HT-29 (cell line): Measurements from ENCODE around the gene TUBA4A. TPM values are rescaled to one million over a fixed set of nuclear protein-coding genes. Genes with fewer than 3 reads are reported as not detected.
"Not testable (repeated sequence)": the region's sequence is repeated elsewhere in the genome, so short reads cannot be mapped to it uniquely, and the experiment has no call there.

ENCODE experiments used
- DNase-seq: peaks from one replicate; pipeline ENCODE4 v3.0.0-alpha.2; 2015; ENCODE audit warnings: low spot score
- small RNA-seq: library from RNA; depleted of rRNA; stranded (forward); fragments of <200 nt; gene quantifications from one replicate; pipeline ENCODE3, GENCODE V24; 2014
- total RNA-seq: library from RNA; depleted of rRNA; stranded (reverse); fragments of >200 nt; shearing (Covaris generic); gene quantifications from 2 replicates; pipeline ENCODE4 v1.2.3, GENCODE V29; 2014; rRNA removed

Gene TUBA4A
- total RNA-seq, 1 experiment from 2014 or later, result 93.8 TPM

DNA sequence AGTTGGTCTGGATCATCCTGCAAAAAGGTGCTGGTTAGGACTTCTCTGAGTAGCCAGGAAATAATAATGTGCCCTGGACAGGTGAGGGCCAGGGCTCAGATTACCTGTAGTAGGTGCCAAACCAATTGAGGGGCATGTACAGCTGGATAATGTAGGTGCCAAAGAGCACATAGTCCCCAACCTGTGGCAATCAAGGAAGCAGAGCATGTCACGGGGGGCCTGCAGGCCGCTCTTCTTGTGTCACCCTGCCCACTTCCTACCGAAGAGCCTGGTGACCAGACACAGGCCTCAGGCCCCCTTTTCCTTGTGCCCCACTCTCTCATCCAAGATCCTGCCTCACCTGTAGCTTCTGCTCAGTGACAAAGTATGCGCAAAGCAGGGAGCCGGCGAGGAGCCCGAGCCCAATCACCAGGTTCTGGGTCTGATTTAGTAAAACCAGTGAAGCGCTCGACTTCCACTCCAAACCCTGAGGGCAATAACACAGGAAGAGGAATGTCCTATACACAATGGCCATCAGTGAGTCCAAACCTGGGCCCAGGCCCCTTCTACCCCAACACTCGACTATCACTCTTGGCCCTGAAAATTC lies 40.1 kb downstream of the TUBA4A start:
- DNase-seq, result no peak

DNA sequence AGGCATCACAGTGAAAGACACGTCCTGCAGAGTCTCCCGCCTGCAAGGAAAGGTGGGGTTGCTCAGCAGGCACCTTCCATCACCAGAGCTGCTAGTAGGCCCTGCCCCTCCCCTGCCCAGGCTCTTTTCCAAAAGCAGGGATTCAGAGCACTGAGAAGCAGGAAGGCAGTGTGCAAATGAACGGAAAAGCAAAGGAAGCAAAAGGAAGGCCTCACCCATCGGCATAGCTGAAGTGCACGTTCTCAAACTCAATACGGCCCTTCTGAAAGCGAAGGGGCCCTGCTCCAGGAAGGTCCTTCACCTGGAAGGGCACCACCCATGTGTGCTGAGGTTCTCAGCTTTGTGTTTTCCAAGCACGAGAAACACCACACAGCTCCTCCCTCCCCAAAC lies 40.7 kb downstream of the TUBA4A start:
- no peak for DNase-seq

DNA sequence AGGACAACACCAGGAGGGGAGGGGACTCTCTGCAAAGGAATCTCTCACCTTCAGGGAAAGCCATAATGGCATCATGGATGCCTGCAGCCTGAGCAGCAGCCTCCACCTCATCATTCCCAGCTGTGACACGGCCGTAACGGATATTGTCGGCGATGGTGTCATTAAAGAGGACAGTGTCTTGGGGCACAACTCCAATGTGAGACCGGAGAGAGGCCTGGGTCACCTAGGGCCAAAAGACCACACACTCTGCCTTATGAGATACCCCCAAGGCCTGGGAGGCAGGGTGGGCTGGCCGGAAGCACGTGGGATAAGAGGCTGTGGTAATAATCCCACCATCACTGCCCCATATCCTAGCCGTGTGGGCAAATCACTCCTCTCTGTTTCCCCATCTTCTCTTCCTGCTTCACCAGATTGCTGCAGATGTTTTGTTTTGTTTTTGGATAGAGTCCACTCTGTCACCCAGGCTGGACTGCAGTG lies 42.8 kb downstream of the TUBA4A start:
- DNase-seq, result no peak

DNA sequence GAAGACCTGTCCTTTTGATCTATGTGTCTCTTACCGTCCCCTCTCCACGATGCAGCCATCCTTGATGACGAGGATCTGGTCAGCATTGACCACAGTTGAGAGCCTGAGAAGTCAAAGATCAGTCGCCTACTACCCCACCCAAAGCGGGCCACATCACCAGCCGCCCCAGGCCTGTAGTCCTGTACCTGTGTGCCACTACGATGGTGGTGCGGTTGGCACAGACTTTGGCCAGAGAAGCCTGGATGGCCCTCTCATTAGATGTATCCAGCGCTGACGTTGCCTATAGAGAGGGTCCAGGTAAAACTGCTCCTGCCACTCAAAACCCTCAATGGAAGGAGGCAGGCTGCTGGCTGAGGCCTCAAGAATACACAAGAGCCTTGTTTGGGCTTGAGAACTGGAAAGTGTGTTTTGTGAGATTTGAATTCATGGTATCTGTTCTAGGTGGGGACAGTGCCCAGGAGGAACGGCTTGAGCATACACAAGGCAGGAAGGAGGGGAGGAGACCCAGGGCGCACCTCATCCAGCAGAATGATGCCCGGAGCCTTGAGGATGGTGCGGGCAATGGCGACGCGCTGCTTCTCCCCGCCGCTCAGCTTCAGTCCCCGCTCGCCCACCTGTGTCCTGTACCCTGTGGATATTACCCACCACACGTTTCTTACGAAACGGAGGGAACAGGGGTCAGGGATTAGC lies 43.4 kb downstream of the TUBA4A start:
- no peak for DNase-seq

DNA sequence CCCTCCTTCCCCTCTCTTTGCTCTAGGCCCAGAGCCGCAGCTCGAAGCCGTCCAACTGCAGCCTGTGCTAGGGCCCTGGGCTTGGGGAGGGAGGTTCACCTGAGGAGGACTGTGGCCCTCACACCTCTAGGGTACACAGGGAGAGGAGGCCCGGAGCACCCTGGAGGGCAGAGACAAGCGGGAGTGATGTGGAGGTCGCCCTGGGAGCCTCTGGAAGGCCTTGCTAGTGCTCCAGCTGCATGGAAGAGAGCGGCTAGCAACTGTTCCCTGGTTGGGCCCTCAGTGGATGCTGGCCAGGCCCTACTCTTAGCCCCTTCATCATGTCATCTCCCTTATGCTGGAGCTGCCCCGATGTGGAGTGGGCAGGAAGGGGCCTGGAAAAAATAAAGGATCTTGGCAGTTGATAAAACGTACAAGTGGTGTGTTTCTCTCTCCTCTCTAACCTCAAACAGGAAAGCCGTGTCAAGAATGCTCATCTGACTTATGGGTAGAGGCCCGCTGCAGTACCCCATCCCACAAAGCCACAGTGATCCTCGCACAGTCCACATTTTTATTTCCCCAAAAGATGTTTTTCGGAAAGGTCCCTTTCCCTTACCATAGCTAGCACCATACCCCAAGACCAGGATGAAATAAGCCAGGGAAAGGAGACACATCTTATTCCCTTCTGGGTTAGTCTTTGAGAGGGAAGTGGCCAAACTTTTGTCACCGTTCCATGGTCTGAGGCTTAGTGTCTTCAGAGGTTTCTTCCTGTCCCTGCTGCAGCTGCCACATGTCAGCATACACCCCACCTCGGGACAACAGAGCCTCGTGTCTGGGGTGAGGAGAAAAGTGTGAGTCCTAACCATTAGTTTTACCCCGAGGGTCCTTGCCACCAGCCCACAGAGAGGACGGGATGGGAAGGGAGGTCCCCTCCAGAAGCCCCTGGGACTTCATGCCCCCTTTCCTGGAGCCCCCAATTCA lies 44.2 kb downstream of the TUBA4A start:
- no peak for DNase-seq

DNA sequence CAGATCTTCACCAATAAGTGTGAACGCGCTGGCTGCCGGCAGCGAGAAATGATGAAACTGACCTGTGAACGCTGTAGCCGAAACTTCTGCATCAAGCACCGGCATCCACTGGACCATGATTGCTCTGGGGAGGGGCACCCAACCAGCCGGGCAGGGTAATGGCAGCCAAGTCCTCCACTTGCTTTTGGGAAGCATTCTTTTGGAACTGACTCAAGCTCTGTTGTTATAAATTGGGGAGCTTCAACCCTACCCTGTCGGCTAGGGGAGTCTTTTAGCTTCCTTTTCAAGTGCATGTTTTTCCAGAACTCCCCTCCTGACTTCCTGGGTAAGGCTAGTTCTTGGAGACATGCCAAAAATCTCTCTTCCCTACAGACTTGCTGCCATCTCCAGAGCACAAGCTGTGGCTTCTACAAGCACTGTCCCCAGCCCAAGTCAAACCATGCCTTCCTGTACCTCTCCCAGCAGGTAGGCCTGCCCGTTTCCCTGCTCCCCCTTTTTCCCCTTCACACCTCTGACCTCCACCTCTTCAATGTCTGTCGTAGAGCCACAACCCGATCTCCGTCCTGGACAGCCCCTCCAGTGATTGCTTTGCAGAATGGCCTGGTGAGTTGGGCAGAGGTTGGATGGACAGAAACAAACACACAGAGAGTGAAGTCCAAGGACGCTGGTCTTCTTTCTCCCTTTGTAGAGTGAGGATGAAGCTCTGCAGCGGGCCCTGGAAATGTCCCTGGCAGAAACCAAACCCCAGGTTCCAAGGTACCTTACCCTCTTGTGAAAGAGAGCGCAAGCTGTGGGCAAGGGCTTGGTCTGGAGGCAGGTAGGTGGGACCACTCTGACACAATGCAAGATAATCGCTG lies 45.6 kb downstream of the TUBA4A start:
- DNase-seq, result peak; percentile 46

DNA sequence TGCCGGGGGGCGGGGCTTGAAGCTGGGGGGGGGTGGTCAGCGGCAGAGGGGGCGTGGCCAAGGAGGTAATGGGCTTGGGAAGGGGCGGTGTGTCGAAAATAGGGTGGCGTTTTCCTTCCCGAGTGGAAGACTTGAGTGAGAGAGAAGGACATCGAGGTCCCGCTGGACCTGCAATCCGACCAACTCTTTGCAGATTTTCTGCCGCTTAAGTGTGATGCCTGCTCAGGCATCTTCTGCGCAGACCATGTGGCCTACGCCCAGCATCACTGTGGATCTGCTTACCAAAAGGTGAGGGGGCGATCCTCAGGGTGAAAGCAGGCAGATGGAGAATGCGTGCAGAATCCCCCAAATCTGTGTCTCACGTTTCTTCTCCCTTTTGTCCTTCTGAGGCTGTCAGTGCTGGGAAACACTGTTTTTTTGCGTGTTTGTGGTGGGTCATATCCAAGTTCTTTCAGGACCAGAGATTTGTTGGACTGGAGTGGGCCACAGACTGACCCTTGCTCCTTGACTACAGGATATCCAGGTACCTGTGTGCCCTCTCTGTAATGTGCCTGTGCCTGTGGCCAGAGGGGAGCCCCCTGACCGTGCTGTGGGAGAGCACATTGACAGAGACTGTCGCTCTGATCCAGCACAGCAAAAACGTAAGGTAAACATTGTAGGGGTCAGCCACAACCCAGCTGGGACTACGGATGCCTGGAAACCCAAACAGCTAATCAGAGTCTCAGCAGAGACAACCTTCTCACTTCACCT lies 46.4 kb downstream of the TUBA4A start:
- no peak for DNase-seq

DNA sequence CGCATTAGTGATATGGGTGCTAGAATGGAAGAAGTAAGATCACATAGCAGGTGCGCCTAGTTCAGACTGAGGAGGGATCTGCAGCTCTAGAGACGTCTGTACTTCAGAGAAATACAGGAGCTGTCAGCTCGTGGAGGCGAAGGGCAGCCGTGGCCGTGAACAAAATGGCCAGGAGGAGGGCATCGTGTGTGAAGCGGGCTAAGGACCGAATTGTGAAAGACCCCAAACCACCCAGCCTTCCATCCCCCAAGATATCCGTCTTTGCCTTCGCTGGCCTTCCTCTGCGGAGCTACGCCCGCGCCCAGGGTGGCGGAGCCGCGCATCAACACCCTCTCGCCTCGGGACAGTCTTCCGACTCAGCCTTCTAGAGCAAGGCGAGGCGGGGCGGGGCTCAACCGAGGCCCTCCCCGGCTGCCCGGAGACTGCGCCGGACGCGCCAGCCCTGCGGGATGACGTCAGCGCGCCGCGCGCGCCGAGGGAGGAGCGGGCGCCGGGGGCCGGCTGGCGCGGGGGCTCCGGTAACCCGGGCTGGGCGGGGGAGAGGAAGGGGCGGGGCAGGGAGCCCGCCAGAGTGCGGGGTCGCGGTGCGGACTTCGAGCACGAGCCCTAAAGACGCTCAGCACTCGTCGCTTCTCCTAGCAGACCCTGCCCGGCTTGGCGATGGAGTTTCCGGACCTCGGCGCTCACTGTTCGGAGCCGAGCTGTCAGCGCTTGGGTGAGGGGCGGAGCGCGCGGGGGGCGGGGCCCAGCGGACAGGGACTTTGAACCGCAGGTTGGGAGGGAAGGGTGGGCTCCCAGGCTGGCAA lies 47.2 kb downstream of the TUBA4A start, which contains the start of gene ZFAND2B:
ZFAND2B (plus strand) TSS at position 455 of the 806 bp plus-strand sequence; CDS start at position 661, 206 bp downstream.
- peak; percentile 92 for DNase-seq

DNA sequence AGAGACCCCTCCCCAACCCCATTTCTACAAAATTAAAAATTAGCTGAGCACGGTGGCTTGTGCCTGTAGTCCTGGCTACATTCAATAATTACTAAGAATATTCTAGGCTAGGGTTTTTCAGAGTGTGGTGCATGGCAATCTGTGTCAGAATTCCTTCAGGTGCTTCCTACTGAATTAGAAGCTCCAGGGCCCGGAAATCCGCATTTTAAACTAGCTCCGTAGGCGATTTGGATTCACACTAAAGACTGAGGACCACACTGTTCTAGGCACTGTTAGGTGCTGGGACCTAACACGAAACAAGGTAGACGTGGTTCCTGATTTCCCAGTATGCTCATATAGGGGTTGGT lies 47.8 kb downstream of the TUBA4A start:
- DNase-seq, result no peak

DNA sequence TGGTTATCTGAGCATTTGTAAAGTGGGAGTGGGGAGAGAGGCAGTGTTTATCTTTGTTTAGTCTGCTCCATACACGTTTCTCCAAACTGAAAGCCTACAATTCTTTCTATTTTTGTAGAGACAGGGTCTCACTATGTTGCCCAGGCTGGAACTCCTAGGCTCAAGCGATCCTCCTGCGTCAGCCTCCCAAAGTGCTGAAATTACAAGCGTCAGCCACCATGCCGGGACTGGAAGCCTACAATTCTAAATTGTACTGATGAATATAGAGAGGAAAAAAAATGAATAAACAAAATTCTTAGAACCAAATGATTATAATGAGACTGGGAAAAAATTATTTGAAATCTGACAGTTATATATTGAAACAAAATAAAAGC lies 48.6 kb downstream of the TUBA4A start:
- DNase-seq, result no peak

DNA sequence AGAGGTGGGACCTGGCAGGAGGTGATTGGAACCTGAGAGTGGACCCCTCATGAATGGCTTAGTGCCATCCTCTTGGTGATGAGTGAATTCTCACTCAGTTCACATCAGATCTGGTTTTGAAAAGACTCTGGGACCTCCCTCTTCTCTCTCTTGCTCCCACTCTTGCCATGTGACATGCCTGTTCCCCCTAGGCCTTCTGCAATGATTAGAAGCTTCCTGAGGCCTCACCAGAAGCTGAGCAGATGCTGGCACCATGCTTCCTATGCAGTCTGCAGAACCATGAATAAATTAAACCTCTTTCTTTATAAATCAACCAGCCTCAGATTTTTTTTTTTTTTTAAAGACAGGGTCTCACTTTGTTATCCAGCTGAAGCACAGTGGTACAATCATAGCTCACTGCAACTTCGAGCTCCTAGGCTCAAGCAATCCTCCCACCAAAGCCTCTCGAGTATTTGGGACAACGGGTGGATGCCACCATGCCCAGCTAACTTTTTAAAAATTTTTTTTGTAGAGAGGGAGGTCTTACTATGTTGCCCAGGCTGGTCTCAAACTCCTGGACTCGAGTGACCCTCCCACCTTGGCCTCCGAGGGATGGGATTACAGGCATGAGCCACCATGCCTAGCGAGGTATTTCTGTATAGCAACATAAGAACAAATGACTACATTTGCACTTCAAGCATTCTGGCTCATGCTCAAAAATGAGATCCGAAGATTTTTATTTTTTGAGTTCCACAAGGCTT lies 49.1 kb downstream of the TUBA4A start:
- DNase-seq, result no peak

DNA sequence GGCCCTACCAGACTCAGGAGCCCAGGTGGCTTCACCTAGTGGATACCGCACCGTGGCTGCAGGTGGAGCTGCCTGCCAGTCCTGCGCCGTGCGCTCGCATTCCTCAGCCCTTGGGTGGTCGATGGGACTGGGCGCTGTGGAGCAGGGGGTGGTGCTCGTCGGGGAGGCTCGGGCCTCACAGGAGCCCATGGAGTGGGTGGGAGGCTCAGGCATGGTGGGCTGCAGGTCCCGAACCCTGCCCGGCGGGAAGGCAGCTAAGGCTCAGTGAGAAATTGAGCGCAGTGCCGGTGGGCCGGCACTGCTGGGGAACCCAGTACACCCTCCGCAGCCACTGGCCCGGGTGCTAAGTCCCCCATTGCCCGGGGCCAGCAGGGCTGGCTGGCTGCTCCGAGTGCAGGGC lies 52.4 kb downstream of the TUBA4A start:
- not testable (repeated sequence) for DNase-seq

DNA sequence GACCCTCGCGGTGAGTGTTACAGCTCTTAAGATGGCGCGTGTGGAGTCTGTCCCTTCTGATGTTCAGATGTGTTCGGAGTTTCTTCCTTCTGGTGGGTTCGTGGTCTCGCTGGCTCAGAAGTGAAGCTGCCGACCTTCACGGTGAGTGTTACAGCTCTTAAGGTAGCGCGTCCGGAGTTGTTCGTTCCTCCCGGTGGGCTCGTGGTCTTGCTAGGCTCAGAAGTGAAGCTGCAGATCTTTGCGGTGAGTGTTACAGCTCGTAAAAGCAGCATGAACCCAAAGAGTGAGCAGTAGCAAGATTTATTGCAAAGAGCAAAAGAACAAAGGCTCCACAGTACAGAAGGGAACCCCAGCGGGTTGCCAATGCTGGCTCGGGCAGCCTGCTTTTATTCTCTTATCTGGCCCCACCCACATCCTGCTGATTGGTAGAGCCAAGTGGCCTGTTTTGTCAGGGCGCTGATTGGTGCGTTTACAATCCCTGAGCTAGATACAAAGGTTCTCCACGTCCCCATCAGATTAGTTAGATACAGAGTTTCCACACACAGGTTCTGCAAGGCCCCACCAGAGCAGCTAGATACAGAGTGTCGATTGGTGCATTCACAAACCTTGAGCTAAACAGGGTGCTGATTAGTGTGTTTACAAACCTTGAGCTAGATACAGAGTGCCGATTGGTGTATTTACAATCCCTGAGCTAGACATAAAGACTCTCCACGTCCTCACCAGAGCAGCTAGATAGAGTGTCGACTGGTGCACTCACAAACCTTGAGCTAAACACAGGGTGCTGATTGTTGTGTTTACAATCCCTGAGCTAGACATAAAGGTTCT lies 53.0 kb downstream of the TUBA4A start:
- DNase-seq, result not testable (repeated sequence)

Small RNA genes within 50 kb of the gene (small RNA-seq; reads per million reads assigned to genes)
- not detected for gene MIR153-1

Other genes starting within 250 kb of the TUBA4A start
- not detected in 2 replicates for gene CFAP65, start 212.4 kb downstream of the TUBA4A start, total RNA-seq
- 12.3 and 13.4 TPM in 2 replicates for gene IHH, start 193.0 kb downstream of the TUBA4A start, total RNA-seq
- gene NHEJ1, start 93.1 kb downstream of the TUBA4A start, total RNA-seq, result 24.7 and 25.9 TPM in 2 replicates
- gene SLC23A3, start 83.9 kb downstream of the TUBA4A start, total RNA-seq, result 5.9 and 9.9 TPM in 2 replicates
- 49.8 and 53.0 TPM in 2 replicates for gene CNPPD1, start 77.0 kb downstream of the TUBA4A start, total RNA-seq
- 78.5 and 83.9 TPM in 2 replicates for gene RETREG2, start 75.6 kb downstream of the TUBA4A start, total RNA-seq
- 104 and 116 TPM in 2 replicates for gene ZFAND2B, start 47.1 kb downstream of the TUBA4A start, total RNA-seq
- 33.6 and 39.9 TPM in 2 replicates for gene ABCB6, start 35.0 kb downstream of the TUBA4A start, total RNA-seq
- gene ATG9A, start 24.3 kb downstream of the TUBA4A start, total RNA-seq, result 93.7 and 107 TPM in 2 replicates
- 41.0 and 43.4 TPM in 2 replicates for gene ANKZF1, start 24.1 kb downstream of the TUBA4A start, total RNA-seq
- gene GLB1L, start 8.5 kb downstream of the TUBA4A start, total RNA-seq, result 5.5 and 10.0 TPM in 2 replicates
- gene STK16, start 8.4 kb downstream of the TUBA4A start, total RNA-seq, result 18.3 and 19.9 TPM in 2 replicates
- not detected in 2 replicates for gene TUBA4B, start 675 bp downstream of the TUBA4A start, total RNA-seq
- 43.1 and 51.1 TPM in 2 replicates for gene DNAJB2, start 25.4 kb upstream of the TUBA4A start, total RNA-seq
- gene PTPRN, start 55.5 kb upstream of the TUBA4A start, total RNA-seq, result not detected in 2 replicates
- gene RESP18, start 78.8 kb upstream of the TUBA4A start, total RNA-seq, result not detected in 2 replicates
- gene DNPEP, start 134.0 kb upstream of the TUBA4A start, total RNA-seq, result 155 and 158 TPM in 2 replicates
- 0.63 TPM in 1 of 2 replicates, not detected in the other for gene DES, start 164.5 kb upstream of the TUBA4A start, total RNA-seq
- 6.7 and 8.3 TPM in 2 replicates for gene SPEG, start 180.9 kb upstream of the TUBA4A start, total RNA-seq
- gene GMPPA, start 245.0 kb upstream of the TUBA4A start, total RNA-seq, result 68.2 and 84.5 TPM in 2 replicates